Endothelial cell of umbilical vein (primary cell): Measurements from ENCODE around the gene B3GNT8. TPM values are rescaled to one million over a fixed set of nuclear protein-coding genes. Genes with fewer than 3 reads are reported as not detected.

Experiments used
- BruUV-seq: library from RNA; stranded (reverse); fragments of 400-500 nt; replicated peaks from 2 replicates; lab custom pipeline; 2021; lab: Mats Ljungman, UMichigan
- CTCF ChIA-PET: fragments of 300-600, 350-600 bp; sonication (Branson Sonifier 250); formaldehyde crosslinking; loops from one replicate; lab custom pipeline; 2021; ENCODE audit warnings: antibody characterized with exemption, inconsistent platforms; lab: Charles Lee
- POLR2A ChIA-PET: fragments of 300-600, 350-600 bp; sonication (Branson Sonifier 250); formaldehyde crosslinking; loops from one replicate; lab custom pipeline; 2021; ENCODE audit warnings: antibody characterized with exemption, inconsistent platforms; lab: Charles Lee
- DNase-seq: peaks from one replicate; pipeline ENCODE4 v3.0.0-alpha.2; 2011; ENCODE audit warnings: low read depth, low spot score
- FAIRE-seq: peaks from 2 replicates; lab custom pipeline; 2011; peaks lifted over from hg19 to GRCh38; lab: Jason Lieb, UNC
- H2AFZ ChIP-seq: 2 replicates; pipeline ENCODE4 v1.6.0; 2012; ENCODE audit warnings: low read depth, low read length, control low read depth, inconsistent platforms
- H3K27ac ChIP-seq: 2 replicates; pipeline ENCODE4 v1.5.1; 2011; ENCODE audit warnings: low read depth, mild to moderate bottlenecking, control low read depth, low read length, moderate library complexity; ENCODE audit not compliant: insufficient read depth
- H3K27me3 ChIP-seq, 2 experiments: 2 replicates each; pipeline versions ENCODE4 v1.6.0 to v1.6.1; 2011; ENCODE audit warnings: low read length in 2 of 2, mixed read lengths in 1 of 2; ENCODE audit not compliant: control insufficient read depth in 2 of 2, insufficient read depth in 2 of 2
- H3K36me3 ChIP-seq, 2 experiments: 2 replicates in 1 of 2; 3 replicates in 1 of 2; pipeline ENCODE4 v1.5.1; 2011; ENCODE audit warnings: low read length in 2 of 2, mild to moderate bottlenecking in 1 of 2, moderate library complexity in 1 of 2; ENCODE audit not compliant: control insufficient read depth in 2 of 2, insufficient read depth in 2 of 2; ENCODE audit errors: extremely low read depth in 1 of 2
- H3K4me1 ChIP-seq: 3 replicates; pipeline ENCODE4 v1.5.1; 2011; ENCODE audit warnings: mild to moderate bottlenecking, low read length; ENCODE audit not compliant: control insufficient read depth, insufficient read depth; ENCODE audit errors: extremely low read depth
- H3K4me2 ChIP-seq: 2 replicates; pipeline ENCODE4 v1.6.1; 2011; ENCODE audit warnings: low read length, control low read depth, mixed read lengths; ENCODE audit not compliant: insufficient read depth
- H3K4me3 ChIP-seq, 3 experiments: fragments of 200-600 bp in 1 of 3; sonication (generic), shearing (Covaris generic) in 1 of 3; replicated peaks in 1 of 3; 2 replicates each; pipeline ENCODE4 v1.5.1; 2011 to 2016; ENCODE audit warnings: control low read depth in 3 of 3, low read length in 3 of 3, mild to moderate bottlenecking in 2 of 3, inconsistent platforms in 1 of 3, low read depth in 1 of 3, moderate library complexity in 1 of 3; ENCODE audit not compliant: insufficient read depth in 1 of 3
- H3K79me2 ChIP-seq: 2 replicates; pipeline ENCODE4 v1.6.0; 2012; ENCODE audit warnings: low read length, inconsistent platforms; ENCODE audit not compliant: control insufficient read depth, insufficient read depth
- H3K9ac ChIP-seq: replicated peaks from 2 replicates; pipeline ENCODE3; 2011; ENCODE audit warnings: low read length, control low read depth; ENCODE audit not compliant: insufficient read depth; ENCODE audit errors: extremely low read depth
- H3K9me1 ChIP-seq: replicated peaks from 3 replicates; pipeline ENCODE4 v1.6.0; 2011; ENCODE audit warnings: mild to moderate bottlenecking, low read length; ENCODE audit not compliant: control insufficient read depth, insufficient read depth; ENCODE audit errors: extremely low read depth
- H3K9me3 ChIP-seq: replicated peaks from 2 replicates; pipeline ENCODE4 v1.5.1; 2012; ENCODE audit warnings: low read length, inconsistent platforms; ENCODE audit not compliant: control insufficient read depth, insufficient read depth
- H4K20me1 ChIP-seq: replicated peaks from 2 replicates; pipeline ENCODE3; 2011; ENCODE audit warnings: mild to moderate bottlenecking, low read length; ENCODE audit not compliant: control insufficient read depth, insufficient read depth; ENCODE audit errors: extremely low read depth
- CTCF ChIP-seq, 2 donors: IDR thresholded peaks; 1 replicate in 1 of 2; 2 replicates in 1 of 2; pipeline ENCODE4 v1.5.1; 2011; ENCODE audit warnings: low read length in 2 of 2, mild to moderate bottlenecking in 2 of 2, moderate library complexity in 2 of 2, control low read depth in 1 of 2, inconsistent platforms in 1 of 2, low read depth in 1 of 2; ENCODE audit not compliant: insufficient read depth in 1 of 2; ENCODE audit errors: extremely low read depth in 1 of 2
- EZH2 ChIP-seq: IDR thresholded peaks from 2 replicates; pipeline ENCODE4 v1.6.1; 2012; ENCODE audit warnings: borderline replicate concordance, low read depth, mild to moderate bottlenecking, moderate library complexity, low read length, inconsistent platforms; ENCODE audit not compliant: severe bottlenecking
- FOS ChIP-seq: IDR thresholded peaks from 2 replicates; pipeline ENCODE4 v1.6.1; 2011; ENCODE audit warnings: mild to moderate bottlenecking, low read length, moderate library complexity, borderline replicate concordance; ENCODE audit not compliant: insufficient read depth
- GATA2 ChIP-seq: IDR thresholded peaks from 2 replicates; pipeline ENCODE4 v1.7.0; 2011; ENCODE audit warnings: low read depth, mild to moderate bottlenecking, moderate library complexity, mixed read lengths, low read length; ENCODE audit not compliant: insufficient read length, insufficient read depth
- MYC ChIP-seq: IDR thresholded peaks from one replicate; pipeline ENCODE4 v1.6.1; 2011; ENCODE audit warnings: mild to moderate bottlenecking, low read depth, low read length
- POLR2AphosphoS5 ChIP-seq: IDR thresholded peaks from 2 replicates; pipeline ENCODE4 v1.6.1; 2012; ENCODE audit warnings: low read depth, mild to moderate bottlenecking, control low read depth, low read length, moderate library complexity; ENCODE audit not compliant: insufficient read depth
- dilution Hi-C: fragments of 300-500 bp; cut with MboI; formaldehyde crosslinking; loops from one replicate; pipeline ENCODE4 v1.15.0; 2019; ENCODE audit warnings: low sequenced_read_pairs; ENCODE audit not compliant: extremely low pct_ligation_motif_present
- intact Hi-C: fragments of 100-400 bp; cut with micrococcal nuclease; formaldehyde crosslinking; loops from one replicate; pipeline ENCODE4 v1.10.0; 2022
- polyA plus RNA-seq, 4 experiments: library from polyadenylated mRNA; depleted of rRNA in 3 of 4; stranded (reverse) in 3 of 4; unstranded in 1 of 4; fragments of >200 nt; gene quantifications; 2 replicates each; pipeline versions ENCODE4 v1.2.1 to v1.2.3, GENCODE V29; 2011 to 2012; ENCODE audit warnings: missing spikeins in 1 of 4
- total RNA-seq: library from RNA; stranded (reverse); gene quantifications from 2 replicates; pipeline ENCODE4 v1.2.3, GENCODE V29; 2021

B3GNT8 gene
- total and polyA plus RNA-seq, 2 donors (not counting 3 experiments of a cell fraction or from before 2014, with no cell fraction given): 3.6 to 7.6 TPM

GRCh38 chr19:41386442-41386841 lies 40.7 kb downstream of the B3GNT8 start:
- no peaks in the 10 kb centered on the region for H3K9me3 ChIP-seq
- intact Hi-C loops (no loop called here), dilution Hi-C loops (no loop called here)
- H3K27me3 ChIP-seq: no peaks in the 10 kb centered on the region
- no peak overlapping the region for H3K4me2 ChIP-seq
- DNase-seq (no peak), FAIRE-seq (no peak)
- no peak overlapping the region for H3K27ac ChIP-seq
- H2AFZ ChIP-seq: no peak overlapping the region
- BruUV-seq: no TSS peak
- TF ChIP-seq EZH2 (no peak), FOS (no peak), MYC (no peak), POLR2AphosphoS5 (no peak), GATA2 (no peak), CTCF (IDR thresholded peaks at IDR 0.05; ENCODE audit: extremely low read depth in 1 of 2, insufficient read depth in 1 of 2, low read depth in 1 of 2, low read length in 2 of 2) (no peak)
- no peaks in the 10 kb centered on the region for H3K4me1 ChIP-seq
- CTCF ChIA-PET: interaction anchor here (0.6 to 1.8 kb wide), 2 partner anchors 33 to 64 kb away, joined by 3 to 7 read pairs; partner anchors contain the start of gene TGFB1
- peaks cover 3 to 12% of the 10 kb centered on the region in 2 experiments for H3K36me3 ChIP-seq
- H4K20me1 ChIP-seq: no peaks in the 10 kb centered on the region
- H3K9ac ChIP-seq: no peak overlapping the region
- no peaks in the 10 kb centered on the region for H3K79me2 ChIP-seq
- H3K9me1 ChIP-seq: no peaks in the 10 kb centered on the region
- POLR2A ChIA-PET: no interaction called here
- no peak overlapping the region for H3K4me3 ChIP-seq
